ENCODE measurements around the gene THAP4.

Gene THAP4

GRCh38 chr2:241542278-241542605 lies 94.7 kb downstream of the THAP4 start:
- no peak for DNase-seq (ENCODE audit: low read depth in 1 of 2, low spot score in 1 of 2)
- Histone ChIP-seq H3K27ac (replicated peaks) (no peak overlapping the region), H3K27me3 (ENCODE audit: insufficient read depth, poor library complexity, severe bottlenecking) (peaks cover 28% of the 10 kb centered on the region), H3K4me3 (replicated peaks; ENCODE audit: insufficient read depth, low read length) (no peak overlapping the region)
- TF ChIP-seq, protein P1, sequence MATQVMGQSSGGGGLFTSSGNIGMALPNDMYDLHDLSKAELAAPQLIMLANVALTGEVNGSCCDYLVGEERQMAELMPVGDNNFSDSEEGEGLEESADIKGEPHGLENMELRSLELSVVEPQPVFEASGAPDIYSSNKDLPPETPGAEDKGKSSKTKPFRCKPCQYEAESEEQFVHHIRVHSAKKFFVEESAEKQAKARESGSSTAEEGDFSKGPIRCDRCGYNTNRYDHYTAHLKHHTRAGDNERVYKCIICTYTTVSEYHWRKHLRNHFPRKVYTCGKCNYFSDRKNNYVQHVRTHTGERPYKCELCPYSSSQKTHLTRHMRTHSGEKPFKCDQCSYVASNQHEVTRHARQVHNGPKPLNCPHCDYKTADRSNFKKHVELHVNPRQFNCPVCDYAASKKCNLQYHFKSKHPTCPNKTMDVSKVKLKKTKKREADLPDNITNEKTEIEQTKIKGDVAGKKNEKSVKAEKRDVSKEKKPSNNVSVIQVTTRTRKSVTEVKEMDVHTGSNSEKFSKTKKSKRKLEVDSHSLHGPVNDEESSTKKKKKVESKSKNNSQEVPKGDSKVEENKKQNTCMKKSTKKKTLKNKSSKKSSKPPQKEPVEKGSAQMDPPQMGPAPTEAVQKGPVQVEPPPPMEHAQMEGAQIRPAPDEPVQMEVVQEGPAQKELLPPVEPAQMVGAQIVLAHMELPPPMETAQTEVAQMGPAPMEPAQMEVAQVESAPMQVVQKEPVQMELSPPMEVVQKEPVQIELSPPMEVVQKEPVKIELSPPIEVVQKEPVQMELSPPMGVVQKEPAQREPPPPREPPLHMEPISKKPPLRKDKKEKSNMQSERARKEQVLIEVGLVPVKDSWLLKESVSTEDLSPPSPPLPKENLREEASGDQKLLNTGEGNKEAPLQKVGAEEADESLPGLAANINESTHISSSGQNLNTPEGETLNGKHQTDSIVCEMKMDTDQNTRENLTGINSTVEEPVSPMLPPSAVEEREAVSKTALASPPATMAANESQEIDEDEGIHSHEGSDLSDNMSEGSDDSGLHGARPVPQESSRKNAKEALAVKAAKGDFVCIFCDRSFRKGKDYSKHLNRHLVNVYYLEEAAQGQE (IDR thresholded peaks at IDR 0.05; ENCODE audit: insufficient replicate concordance, low read depth), result no peak
- no peak for TF ChIP-seq SPI1 (IDR thresholded peaks at IDR 0.05; ENCODE audit: borderline replicate concordance, low read depth)
- no peak for TF ChIP-seq GABPA (IDR thresholded peaks at IDR 0.05; ENCODE audit: low read depth)
- no peak for TF ChIP-seq POLR2AphosphoS5 (IDR thresholded peaks at IDR 0.05; ENCODE audit: low read depth)
- TF ChIP-seq, protein P2, sequence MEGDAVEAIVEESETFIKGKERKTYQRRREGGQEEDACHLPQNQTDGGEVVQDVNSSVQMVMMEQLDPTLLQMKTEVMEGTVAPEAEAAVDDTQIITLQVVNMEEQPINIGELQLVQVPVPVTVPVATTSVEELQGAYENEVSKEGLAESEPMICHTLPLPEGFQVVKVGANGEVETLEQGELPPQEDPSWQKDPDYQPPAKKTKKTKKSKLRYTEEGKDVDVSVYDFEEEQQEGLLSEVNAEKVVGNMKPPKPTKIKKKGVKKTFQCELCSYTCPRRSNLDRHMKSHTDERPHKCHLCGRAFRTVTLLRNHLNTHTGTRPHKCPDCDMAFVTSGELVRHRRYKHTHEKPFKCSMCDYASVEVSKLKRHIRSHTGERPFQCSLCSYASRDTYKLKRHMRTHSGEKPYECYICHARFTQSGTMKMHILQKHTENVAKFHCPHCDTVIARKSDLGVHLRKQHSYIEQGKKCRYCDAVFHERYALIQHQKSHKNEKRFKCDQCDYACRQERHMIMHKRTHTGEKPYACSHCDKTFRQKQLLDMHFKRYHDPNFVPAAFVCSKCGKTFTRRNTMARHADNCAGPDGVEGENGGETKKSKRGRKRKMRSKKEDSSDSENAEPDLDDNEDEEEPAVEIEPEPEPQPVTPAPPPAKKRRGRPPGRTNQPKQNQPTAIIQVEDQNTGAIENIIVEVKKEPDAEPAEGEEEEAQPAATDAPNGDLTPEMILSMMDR (IDR thresholded peaks at IDR 0.05; ENCODE audit: insufficient read depth, low read length), result no peak

- no peak for DNase-seq (ENCODE audit: low read depth in 1 of 2, low spot score in 1 of 2)
- TF ChIP-seq GABPA (IDR thresholded peaks at IDR 0.05; ENCODE audit: low read depth), result no peak
- no peak for TF ChIP-seq SPI1 (IDR thresholded peaks at IDR 0.05; ENCODE audit: borderline replicate concordance, low read depth)
- TF ChIP-seq, protein P2 (IDR thresholded peaks at IDR 0.05; ENCODE audit: insufficient read depth, low read length), result no peak
- TF ChIP-seq POLR2AphosphoS5 (IDR thresholded peaks at IDR 0.05; ENCODE audit: low read depth), result no peak
- TF ChIP-seq, protein P1 (IDR thresholded peaks at IDR 0.05; ENCODE audit: insufficient replicate concordance, low read depth), result no peak
- H3K4me3 ChIP-seq (replicated peaks; ENCODE audit: insufficient read depth, low read length), result no peak overlapping the region
- H3K27me3 ChIP-seq (ENCODE audit: insufficient read depth, poor library complexity, severe bottlenecking), result peaks cover 27% of the 10 kb centered on the region
- H3K27ac ChIP-seq (replicated peaks), result no peak overlapping the region
Measured at GRCh38 chr2:241541564-241542277, 95.2 kb downstream of the THAP4 start.

GRCh38 chr2:241540771-241541561 lies 96.0 kb downstream of the THAP4 start:
- no peak overlapping the region for H3K4me3 ChIP-seq (replicated peaks; ENCODE audit: insufficient read depth, low read length)
- H3K27me3 ChIP-seq (ENCODE audit: insufficient read depth, poor library complexity, severe bottlenecking), result peaks cover 26% of the 10 kb centered on the region
- TF ChIP-seq GABPA (IDR thresholded peaks at IDR 0.05; ENCODE audit: low read depth), result no peak
- TF ChIP-seq POLR2AphosphoS5 (IDR thresholded peaks at IDR 0.05; ENCODE audit: low read depth), result no peak
- TF ChIP-seq, protein P1 (IDR thresholded peaks at IDR 0.05; ENCODE audit: insufficient replicate concordance, low read depth), result no peak
- no peak for DNase-seq (ENCODE audit: low read depth in 1 of 2, low spot score in 1 of 2)
- H3K27ac ChIP-seq (replicated peaks), result no peak overlapping the region
